GM12878 (cell line): ENCODE data around the gene DYTN. TPM values are rescaled to one million over a fixed set of nuclear protein-coding genes. Genes with fewer than 3 reads are reported as not detected.

ENCODE experiments used
- ATAC-seq: fragments of 200-7000 bp; cut with Tn5 transposase; 3 replicates; pipeline ENCODE4 v1.9.1; 2020; ENCODE audit warnings: mild to moderate bottlenecking, moderate library complexity
- BruUV-seq: library from RNA; stranded (reverse); fragments of 400-500 nt; replicated peaks from 2 replicates; lab custom pipeline; 2021; lab: Mats Ljungman, UMichigan
- CTCF ChIA-PET: fragments of 300-600 bp; sonication (Branson Sonifier 250); formaldehyde crosslinking; extraction: SDS; loops from one replicate; lab custom pipeline; 2021; ENCODE audit warnings: inconsistent platforms; lab: Yijun Ruan, JAX
- POLR2A ChIA-PET: fragments of 350-600 bp; formaldehyde crosslinking; extraction: SDS; loops from one replicate; lab custom pipeline; 2021; ENCODE audit warnings: inconsistent platforms; lab: Charles Lee
- RAD21 ChIA-PET: fragments of 300-600 bp; sonication (Branson Sonifier 250); formaldehyde crosslinking; loops from one replicate; lab custom pipeline; 2023; ENCODE audit warnings: antibody characterized with exemption; ENCODE audit not compliant: unreplicated experiment; lab: Charles Lee
- SMC1A ChIA-PET: fragments of 300-600 bp; sonication (Branson Sonifier 250); formaldehyde crosslinking; loops from one replicate; lab custom pipeline; 2023; ENCODE audit not compliant: unreplicated experiment, uncharacterized antibody; lab: Charles Lee
- DNase-seq: peaks from one replicate; pipeline ENCODE4 v3.0.0-alpha.2; 2011; ENCODE audit warnings: low read depth, low spot score
- FAIRE-seq: peaks from 3 replicates; lab custom pipeline; 2011; peaks lifted over from hg19 to GRCh38; lab: Jason Lieb, UNC
- H2AFZ ChIP-seq: 2 replicates; pipeline ENCODE4 v1.6.0; 2011; ENCODE audit warnings: low read depth, low read length, control low read depth; ENCODE audit not compliant: control insufficient read depth
- H3K27ac ChIP-seq: 2 replicates; pipeline ENCODE4 v1.5.1; 2011; ENCODE audit warnings: control low read depth; ENCODE audit not compliant: control insufficient read depth, insufficient read depth
- H3K27me3 ChIP-seq, 2 experiments: replicated peaks in 1 of 2; 2 replicates each; pipeline versions ENCODE4 v1.6.0 to v1.6.1; 2011; ENCODE audit warnings: low read length in 1 of 2; ENCODE audit not compliant: control insufficient read depth in 2 of 2, insufficient read depth in 2 of 2
- H3K36me3 ChIP-seq, 2 experiments: 2 replicates each; pipeline ENCODE4 v1.5.1; 2011; ENCODE audit warnings: low read length in 1 of 2; ENCODE audit not compliant: control insufficient read depth in 2 of 2, insufficient read depth in 2 of 2
- H3K4me1 ChIP-seq: 2 replicates; pipeline ENCODE4 v1.6.1; 2011; ENCODE audit warnings: mild to moderate bottlenecking, low read length, moderate library complexity, mixed read lengths; ENCODE audit not compliant: control insufficient read depth, insufficient read depth
- H3K4me2 ChIP-seq: 2 replicates; pipeline ENCODE4 v1.6.0; 2011; ENCODE audit warnings: control low read depth; ENCODE audit not compliant: control insufficient read depth, insufficient read depth
- H3K4me3 ChIP-seq: fragments of 200-600 bp; sonication (generic); 2 replicates; pipeline ENCODE4 v1.5.1; 2016
- H3K79me2 ChIP-seq: 2 replicates; pipeline ENCODE4 v1.6.0; 2011; ENCODE audit warnings: low read length; ENCODE audit not compliant: control insufficient read depth, insufficient read depth
- H3K9ac ChIP-seq: 2 replicates; pipeline ENCODE4 v1.8.0; 2011; ENCODE audit warnings: low read length, control low read depth, mixed read lengths; ENCODE audit not compliant: control insufficient read depth, insufficient read depth
- H3K9me3 ChIP-seq: replicated peaks from 3 replicates; pipeline ENCODE4 v1.5.1; 2011; ENCODE audit warnings: mild to moderate bottlenecking, low read length; ENCODE audit not compliant: control insufficient read depth, insufficient read depth
- H4K20me1 ChIP-seq: 2 replicates; pipeline ENCODE4 v1.6.0; 2011; ENCODE audit not compliant: control insufficient read depth, insufficient read depth
- ATF7 ChIP-seq: fragments of 450-650 bp; IDR thresholded peaks from 2 replicates; pipeline ENCODE4 v1.6.1; 2016; ENCODE audit warnings: low read depth, mild to moderate bottlenecking
- BMI1 ChIP-seq: fragments of 450-650 bp; IDR thresholded peaks from 2 replicates; pipeline ENCODE4 v1.6.1; 2016; ENCODE audit warnings: mild to moderate bottlenecking, moderate library complexity, borderline replicate concordance
- CHD4 ChIP-seq: fragments of 200-600 bp; sonication (generic); IDR thresholded peaks from 2 replicates; pipeline ENCODE4 v1.6.1; 2016; ENCODE audit warnings: mild to moderate bottlenecking
- EED ChIP-seq: sonication (generic); IDR thresholded peaks from 2 replicates; pipeline ENCODE4 v1.6.1; 2016; ENCODE audit warnings: antibody characterized with exemption, low read depth
- GATAD2B ChIP-seq: fragments of 450-650 bp; conservative IDR thresholded peaks from 2 replicates; pipeline ENCODE4 v1.6.1; 2017; ENCODE audit warnings: low read depth, mild to moderate bottlenecking, moderate library complexity
- HDAC2 ChIP-seq: fragments of 200-600 bp; sonication (generic); IDR thresholded peaks from 2 replicates; pipeline ENCODE4 v1.6.1; 2017
- HDAC6 ChIP-seq: fragments of 200-600 bp; sonication (generic); IDR thresholded peaks from one replicate; pipeline ENCODE4 v1.8.0; 2017; ENCODE audit warnings: antibody characterized with exemption; ENCODE audit not compliant: unreplicated experiment
- HDGF ChIP-seq: fragments of 450-650 bp; IDR thresholded peaks from 2 replicates; pipeline ENCODE4 v1.6.1; 2016; ENCODE audit warnings: antibody characterized with exemption
- JUNB ChIP-seq: IDR thresholded peaks from 2 replicates; pipeline ENCODE4 v1.6.1; 2016; ENCODE audit warnings: antibody characterized with exemption, mild to moderate bottlenecking
- MEF2B ChIP-seq: fragments of 450-650 bp; IDR thresholded peaks from 2 replicates; pipeline ENCODE4 v1.6.1; 2018; ENCODE audit warnings: mild to moderate bottlenecking, moderate library complexity; ENCODE audit not compliant: partially characterized antibody, poor library complexity, severe bottlenecking
- POLR2A ChIP-seq: IDR thresholded peaks from 2 replicates; pipeline ENCODE4 v1.6.1; 2011; ENCODE audit warnings: low read depth, mild to moderate bottlenecking, low read length
- RELB ChIP-seq: fragments of 450-650 bp; IDR thresholded peaks from 2 replicates; pipeline ENCODE4 v1.6.1; 2017; ENCODE audit warnings: low read depth, mild to moderate bottlenecking, moderate library complexity
- TCF7 ChIP-seq: IDR thresholded peaks from 2 replicates; pipeline ENCODE4 v1.6.1; 2014; ENCODE audit warnings: antibody characterized with exemption, borderline replicate concordance
- YBX1 ChIP-seq: fragments of 450-650 bp; IDR thresholded peaks from 2 replicates; pipeline ENCODE4 v1.6.1; 2016; ENCODE audit warnings: antibody characterized with exemption
- ZZZ3 ChIP-seq: IDR thresholded peaks from 2 replicates; pipeline ENCODE4 v1.6.1; 2011; ENCODE audit warnings: low read depth; ENCODE audit not compliant: control insufficient read depth, insufficient read length
- WGBS: methylation state at CpG from one replicate; pipeline ENCODE4 v1.1.6; 2016; ENCODE audit warnings: low lambda C conversion rate; ENCODE audit not compliant: insufficient replicate concordance, insufficient coverage; ENCODE audit errors: missing lambda C conversion rate; 5-methylcytosine and 5-hydroxymethylcytosine counted together
- in situ Hi-C: fragments of 300-500 bp; cut with MboI; formaldehyde crosslinking; loops from 9 replicates; pipeline ENCODE4 v1.14.3; 2018; ENCODE audit warnings: mixed read lengths
- intact Hi-C: fragments of 100-400 bp; cut with micrococcal nuclease; formaldehyde crosslinking; loops from one replicate; pipeline ENCODE4 v1.14.2; 2022; ENCODE audit not compliant: unreplicated experiment
- polyA plus RNA-seq, 11 experiments: library from polyadenylated mRNA; depleted of rRNA in 4 of 11; unstranded in 6 of 11; stranded (reverse) in 5 of 11; fragments of >200 nt; fragmentation: Nextera tagmentation in 4 of 11; fragmentation: Illumina TruSeq in 1 of 11; extraction: Ambion mirVana in 4 of 11; extraction: Trizol in 1 of 11; gene quantifications; 1 replicate in 1 of 11; 2 replicates in 10 of 11; pipeline versions ENCODE4 v1.2.1 to v1.2.3, GENCODE V29; 2011 to 2016; ENCODE audit warnings: inconsistent platforms in 2 of 11, missing spikeins in 2 of 11, low read depth in 1 of 11
- total RNA-seq, 4 experiments: library from RNA; depleted of rRNA in 3 of 4; stranded (reverse); fragments of >200 nt in 3 of 4; fragmentation: Illumina TruSeq in 1 of 4; extraction: Trizol in 1 of 4; gene quantifications; 2 replicates each; pipeline versions ENCODE4 v1.2.1 to v1.2.3, GENCODE V29; 2013 to 2021

DYTN gene
- total and polyA plus RNA-seq, 10 of the 15 experiments (the other 5 are each of a cell fraction or from before 2014, with no cell fraction given) = 0.02 to 0.32 (median 0.09) TPM; not detected in 3

- ATAC-seq (no peak), FAIRE-seq (no peak), DNase-seq (no peak)
- intact Hi-C loops (no loop called here), in situ Hi-C loops (no loop called here)
- Histone ChIP-seq H4K20me1 (no peaks in the 10 kb centered on the region), H3K36me3 (no peaks in the 10 kb centered on the region), H3K4me2 (no peak overlapping the region), H3K27me3 (no peaks in the 10 kb centered on the region; a peak in 2 of 4 replicates), H2AFZ (no peak overlapping the region), H3K27ac (no peak overlapping the region), H3K4me3 (no peak overlapping the region), H3K9me3 (no peaks in the 10 kb centered on the region), H3K9ac (no peak overlapping the region), H3K4me1 (no peaks in the 10 kb centered on the region), H3K79me2 (no peaks in the 10 kb centered on the region)
- ChIA-PET SMC1A (no interaction called here), RAD21 (no interaction called here), CTCF (no interaction called here), POLR2A (no interaction called here)
- TF ChIP-seq BMI1 (no peak), HDAC6 (no peak), JUNB (no peak), ATF7 (no peak), TCF7 (no peak), EED (no peak), POLR2A (no peak), GATAD2B (no peak), RELB (no peak), HDGF (no peak), YBX1 (no peak), CHD4 (no peak), HDAC2 (no peak), ZZZ3 (no peak), MEF2B (no peak)
- 0% methylated on average over 3 of the region's 3 CpGs for WGBS
- no TSS peak for BruUV-seq
Observed at GRCh38 chr2:206631340-206631739, 86.9 kb downstream of the DYTN start.
